Prostate gland (tissue), 2 donors: Measurements from ENCODE around the gene CDR2L.

Source experiments
- CTCF ChIP-seq, 4 experiments: fragments of 200-600 bp in 2 of 4; fragments of 450-650 bp in 2 of 4; sonication (generic) in 2 of 4; IDR thresholded peaks; 1 replicate in 3 of 4; 2 replicates in 1 of 4; pipeline ENCODE4 v1.5.1; 2016 to 2019; ENCODE audit warnings: antibody characterized with exemption in 4 of 4, mild to moderate bottlenecking in 2 of 4, moderate library complexity in 2 of 4
- POLR2AphosphoS5 ChIP-seq: sonication (generic); formaldehyde crosslinking; IDR thresholded peaks from one replicate; pipeline ENCODE4 v1.6.1; 2017; ENCODE audit warnings: antibody characterized with exemption

- TF ChIP-seq CTCF (IDR thresholded peaks at IDR 0.05) = no peak
- no peak for TF ChIP-seq POLR2AphosphoS5
These were observed 61.6 kb downstream of the CDR2L start for GRCh38 chr17:75049057-75049456.
